IMR-90 (cell line): ENCODE data around the gene GJC2. TPM values are rescaled to one million over a fixed set of nuclear protein-coding genes. Genes with fewer than 3 reads are reported as not detected.

Experiments used
- ATAC-seq: fragments of 200-7000 bp; cut with Tn5 transposase; 2 replicates; pipeline ENCODE4 v1.9.1; 2020; ENCODE audit warnings: low read depth, mild to moderate bottlenecking, moderate library complexity
- BruUV-seq: library from RNA; stranded (reverse); fragments of 400-500 nt; replicated peaks from 2 replicates; lab custom pipeline; 2021; lab: Mats Ljungman, UMichigan
- CTCF ChIA-PET: fragments of 300-600 bp; formaldehyde crosslinking; extraction: SDS; loops from one replicate; lab custom pipeline; 2021; ENCODE audit warnings: antibody characterized with exemption; lab: Yijun Ruan, JAX
- POLR2A ChIA-PET: fragments of 300-600 bp; sonication (Branson Sonifier 250); formaldehyde crosslinking; loops from one replicate; lab custom pipeline; 2022; ENCODE audit warnings: antibody characterized with exemption; ENCODE audit not compliant: unreplicated experiment; lab: Charles Lee
- DNase-seq: peaks from one replicate; pipeline ENCODE4 v3.0.0; 2013
- H2AFZ ChIP-seq: replicated peaks from 2 replicates; pipeline ENCODE3; 2013; ENCODE audit warnings: low read length, mild to moderate bottlenecking; ENCODE audit not compliant: poor library complexity
- H2AK5ac ChIP-seq: 2 replicates; pipeline ENCODE4 v1.6.1; 2013; ENCODE audit warnings: low read depth, low read length, inconsistent platforms
- H2AK9ac ChIP-seq: replicated peaks from 2 replicates; pipeline ENCODE3; 2013; ENCODE audit warnings: mild to moderate bottlenecking, low read depth, low read length, moderate library complexity; ENCODE audit not compliant: poor library complexity
- H2BK120ac ChIP-seq: 2 replicates; pipeline ENCODE4 v1.6.1; 2013; ENCODE audit warnings: low read depth, low read length, inconsistent platforms
- H2BK15ac ChIP-seq: 3 replicates; pipeline ENCODE4 v1.6.1; 2013; ENCODE audit warnings: low read depth, low read length, inconsistent platforms
- H2BK20ac ChIP-seq: 2 replicates; pipeline ENCODE4 v1.6.1; 2013; ENCODE audit warnings: low read depth, mild to moderate bottlenecking, inconsistent platforms, low read length, moderate library complexity
- H2BK5ac ChIP-seq: 2 replicates; pipeline ENCODE4 v1.6.1; 2013; ENCODE audit warnings: mild to moderate bottlenecking, low read depth, low read length, inconsistent platforms; ENCODE audit not compliant: poor library complexity, severe bottlenecking
- H3K14ac ChIP-seq: replicated peaks from 2 replicates; pipeline ENCODE4 v1.6.1; 2013; ENCODE audit warnings: low read depth, low read length, inconsistent platforms
- H3K18ac ChIP-seq: 2 replicates; pipeline ENCODE4 v1.6.1; 2013; ENCODE audit warnings: low read depth, low read length, control low read depth
- H3K23ac ChIP-seq: 2 replicates; pipeline ENCODE4 v1.6.1; 2013; ENCODE audit warnings: low read depth, low read length, inconsistent platforms
- H3K27ac ChIP-seq: 2 replicates; pipeline ENCODE4 v1.5.1; 2013; ENCODE audit warnings: mild to moderate bottlenecking, control low read depth, low read length; ENCODE audit not compliant: insufficient read depth
- H3K27me3 ChIP-seq: 2 replicates; pipeline ENCODE4 v1.6.1; 2013; ENCODE audit warnings: low read length; ENCODE audit not compliant: control insufficient read depth, insufficient read depth
- H3K36me3 ChIP-seq: 2 replicates; pipeline ENCODE4 v1.6.1; 2013; ENCODE audit warnings: low read length, mixed read lengths; ENCODE audit not compliant: control insufficient read depth, insufficient read depth
- H3K4ac ChIP-seq: 2 replicates; pipeline ENCODE4 v1.6.1; 2013; ENCODE audit warnings: low read depth, low read length, inconsistent platforms
- H3K4me1 ChIP-seq: 2 replicates; pipeline ENCODE4 v1.6.1; 2013; ENCODE audit warnings: low read length, mixed read lengths; ENCODE audit not compliant: control insufficient read depth, insufficient read depth
- H3K4me2 ChIP-seq: 2 replicates; pipeline ENCODE4 v1.6.1; 2013; ENCODE audit warnings: low read depth, mild to moderate bottlenecking, control low read depth, low read length, moderate library complexity
- H3K4me3 ChIP-seq: 2 replicates; pipeline ENCODE4 v1.5.1; 2013; ENCODE audit warnings: low read depth, mild to moderate bottlenecking, control low read depth, low read length, moderate library complexity; ENCODE audit not compliant: insufficient read depth
- H3K56ac ChIP-seq: 2 replicates; pipeline ENCODE4 v1.6.1; 2013; ENCODE audit warnings: low read length, inconsistent platforms; ENCODE audit not compliant: insufficient read depth; ENCODE audit errors: extremely low read depth
- H3K79me1 ChIP-seq, 2 experiments: 2 replicates each; pipeline ENCODE4 v1.6.1; 2013; ENCODE audit warnings: low read length in 2 of 2, inconsistent platforms in 1 of 2, low read depth in 1 of 2
- H3K9ac ChIP-seq: 2 replicates; pipeline ENCODE4 v1.6.1; 2013; ENCODE audit warnings: low read depth, low read length, control low read depth
- H3K9me1 ChIP-seq: 2 replicates; pipeline ENCODE4 v1.6.1; 2013; ENCODE audit warnings: low read length, inconsistent platforms; ENCODE audit not compliant: insufficient read depth
- H3K9me3 ChIP-seq: 2 replicates; pipeline ENCODE4 v1.6.1; 2013; ENCODE audit warnings: low read length; ENCODE audit not compliant: control insufficient read depth, insufficient read depth
- H4K20me1 ChIP-seq: 2 replicates; pipeline ENCODE4 v1.6.1; 2013; ENCODE audit warnings: low read length, inconsistent platforms; ENCODE audit not compliant: insufficient read depth
- H4K5ac ChIP-seq: 2 replicates; pipeline ENCODE4 v1.6.1; 2013; ENCODE audit warnings: mild to moderate bottlenecking, low read depth, low read length, control low read depth
- H4K8ac ChIP-seq, 2 experiments: 2 replicates each; pipeline ENCODE4 v1.6.1; 2013; ENCODE audit warnings: low read depth in 2 of 2, low read length in 2 of 2, control low read depth in 1 of 2, inconsistent platforms in 1 of 2
- H4K91ac ChIP-seq: 2 replicates; pipeline ENCODE4 v1.6.1; 2013; ENCODE audit warnings: low read depth, low read length, inconsistent platforms; ENCODE audit not compliant: insufficient read depth
- BHLHE40 ChIP-seq: fragments of 150-350 bp; IDR thresholded peaks from 2 replicates; pipeline ENCODE4 v1.6.1; 2016; ENCODE audit warnings: mild to moderate bottlenecking, low read depth, low read length
- CHD1 ChIP-seq: IDR thresholded peaks from 2 replicates; pipeline ENCODE4 v1.6.1; 2012; ENCODE audit warnings: low read depth, low read length, improper control_type of control experiment
- MAFK ChIP-seq: IDR thresholded peaks from 2 replicates; pipeline ENCODE4 v1.6.1; 2012; ENCODE audit warnings: low read depth, low read length, improper control_type of control experiment
- NFE2L2 ChIP-seq: fragments of 150-350 bp; IDR thresholded peaks from 2 replicates; pipeline ENCODE4 v1.6.1; 2016; ENCODE audit warnings: low read depth, mild to moderate bottlenecking, low read length
- POLR2A ChIP-seq: IDR thresholded peaks from 2 replicates; pipeline ENCODE4 v1.6.1; 2012; ENCODE audit warnings: mild to moderate bottlenecking, low read depth, low read length
- RAD21 ChIP-seq: IDR thresholded peaks from 2 replicates; pipeline ENCODE4 v1.6.1; 2012; ENCODE audit warnings: low read length, improper control_type of control experiment
- RCOR1 ChIP-seq: IDR thresholded peaks from 2 replicates; pipeline ENCODE4 v1.6.1; 2012; ENCODE audit warnings: mild to moderate bottlenecking, low read length, improper control_type of control experiment; ENCODE audit not compliant: insufficient replicate concordance
- RFX5 ChIP-seq: IDR thresholded peaks from 2 replicates; pipeline ENCODE4 v1.8.0; 2012; ENCODE audit warnings: low read depth, mild to moderate bottlenecking, low read length, moderate library complexity
- WGBS, 2 experiments: methylation state at CpG; one replicate each; pipeline versions ENCODE4 v1.1.5 to v1.1.7; 2013; ENCODE audit warnings: missing lambda C conversion rate in 2 of 2; ENCODE audit not compliant: insufficient read length in 1 of 2; ENCODE audit errors: extremely low coverage in 2 of 2; 5-methylcytosine and 5-hydroxymethylcytosine counted together
- dilution Hi-C: fragments of 300-500 bp; cut with HindIII; formaldehyde crosslinking; loops from one replicate; pipeline ENCODE4 v1.14.3; 2018; ENCODE audit warnings: low sequenced_read_pairs; ENCODE audit not compliant: unreplicated experiment
- in situ Hi-C: fragments of 300-500 bp; cut with MboI; formaldehyde crosslinking; loops from 3 replicates; pipeline ENCODE4 v1.14.3; 2019; ENCODE audit warnings: low sequenced_read_pairs, inconsistent platforms, mixed read lengths
- intact Hi-C: fragments of 100-400 bp; cut with micrococcal nuclease; formaldehyde crosslinking; loops from 2 replicates; pipeline ENCODE4 v1.10.0; 2022
- polyA plus RNA-seq, 3 experiments: library from polyadenylated mRNA; depleted of rRNA; stranded (reverse); fragments of >200 nt; gene quantifications; 2 replicates each; pipeline ENCODE4 v1.2.3, GENCODE V29; 2012; ENCODE audit warnings: low replicate concordance in 1 of 3
- total RNA-seq: library from RNA; depleted of rRNA; stranded (reverse); fragments of >200 nt; gene quantifications from 2 replicates; pipeline ENCODE4 v1.2.3, GENCODE V29; 2012
- TF ChIP-seq, protein P1 (sequence below): fragments of 150-350 bp; IDR thresholded peaks from 2 replicates; pipeline ENCODE4 v1.6.1; 2016; ENCODE audit warnings: low read depth, mild to moderate bottlenecking, low read length, moderate library complexity, borderline replicate concordance

Gene GJC2
- total and polyA plus RNA-seq, 2 of the 4 experiments (the other 2 are of a cell fraction), result 1.1 to 1.7 TPM

DNA sequence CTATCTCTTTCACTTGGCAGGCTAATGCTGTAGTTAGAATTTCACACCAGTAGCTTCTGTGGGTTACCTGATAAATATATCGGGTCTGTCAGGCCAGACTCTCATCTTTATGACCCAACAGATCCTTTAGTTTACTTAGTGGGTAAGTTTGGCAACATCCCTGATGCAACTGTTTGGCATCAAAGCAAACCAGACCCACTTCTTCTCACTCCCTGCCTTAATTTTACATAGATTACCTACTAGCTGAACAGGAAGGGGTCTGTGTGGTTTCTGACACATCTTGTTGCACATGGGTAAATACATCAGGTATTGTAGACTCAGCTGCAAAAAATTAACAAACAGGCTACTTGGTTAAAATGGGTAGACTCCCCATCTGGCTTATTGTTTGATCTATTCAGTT lies 12.8 kb upstream of the GJC2 start:
- H3K4ac ChIP-seq, result no peak overlapping the region
- no peak overlapping the region for H3K18ac ChIP-seq
- DNase-seq, result no peak
- peaks cover 7% of the 10 kb centered on the region for H3K4me1 ChIP-seq
- no peak overlapping the region for H2AFZ ChIP-seq
- no peak for ATAC-seq
- ChIA-PET CTCF (no interaction called here), POLR2A (no interaction called here)
- peaks cover 5% of the 10 kb centered on the region; the same call in 1 of the 2 replicates for H3K36me3 ChIP-seq
- H3K27ac ChIP-seq, result no peak overlapping the region
- H3K4me3 ChIP-seq, result no peak overlapping the region
- peaks cover 0 to 14% of the 10 kb centered on the region in 2 experiments; a peak in 1 of 4 replicates for H3K79me1 ChIP-seq
- peaks cover 14% of the 10 kb centered on the region for H4K20me1 ChIP-seq
- no peak overlapping the region for H3K23ac ChIP-seq
- TF ChIP-seq BHLHE40 (no peak), MAFK (no peak), NFE2L2 (no peak), CHD1 (no peak), RCOR1 (no peak), RFX5 (no peak), RAD21 (no peak), POLR2A (no peak)
- TF ChIP-seq, protein P1, sequence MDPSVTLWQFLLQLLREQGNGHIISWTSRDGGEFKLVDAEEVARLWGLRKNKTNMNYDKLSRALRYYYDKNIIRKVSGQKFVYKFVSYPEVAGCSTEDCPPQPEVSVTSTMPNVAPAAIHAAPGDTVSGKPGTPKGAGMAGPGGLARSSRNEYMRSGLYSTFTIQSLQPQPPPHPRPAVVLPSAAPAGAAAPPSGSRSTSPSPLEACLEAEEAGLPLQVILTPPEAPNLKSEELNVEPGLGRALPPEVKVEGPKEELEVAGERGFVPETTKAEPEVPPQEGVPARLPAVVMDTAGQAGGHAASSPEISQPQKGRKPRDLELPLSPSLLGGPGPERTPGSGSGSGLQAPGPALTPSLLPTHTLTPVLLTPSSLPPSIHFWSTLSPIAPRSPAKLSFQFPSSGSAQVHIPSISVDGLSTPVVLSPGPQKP, result no peak
- no peak overlapping the region for H2BK15ac ChIP-seq
- H4K91ac ChIP-seq, result no peak overlapping the region
- H3K14ac ChIP-seq, result no peak overlapping the region
- H2BK5ac ChIP-seq, result no peak overlapping the region
- no peak overlapping the region for H2AK5ac ChIP-seq
- no peak overlapping the region for H3K9ac ChIP-seq
- no peak overlapping the region for H4K5ac ChIP-seq
- no CpG with 5 or more reads among the region's 1 CpG for WGBS, 2 experiments
- H3K9me1 ChIP-seq, result peaks cover 5% of the 10 kb centered on the region; the same call in 1 of the 2 replicates
- H4K8ac ChIP-seq, result no peak overlapping the region
- no peak overlapping the region for H2AK9ac ChIP-seq
- intact Hi-C loops (loop anchor here (10.0 kb wide), 1 partner anchor 138 kb away; no protein-coding TSS in a partner anchor), dilution Hi-C loops (no loop called here), in situ Hi-C loops (loop anchor here (10.0 kb wide), 1 partner anchor 368 kb away; no protein-coding TSS in a partner anchor)
- H2BK20ac ChIP-seq, result no peak overlapping the region
- no peak overlapping the region for H2BK120ac ChIP-seq
- no peak overlapping the region for H3K4me2 ChIP-seq
- peaks cover 19% of the 10 kb centered on the region for H3K27me3 ChIP-seq
- H3K56ac ChIP-seq, result no peak overlapping the region
- BruUV-seq, result no TSS peak
- H3K9me3 ChIP-seq, result no peaks in the 10 kb centered on the region
